ENCODE data around the gene TLR5. TPM values are rescaled to one million over a fixed set of nuclear protein-coding genes. Genes with fewer than 3 reads are reported as not detected.

The TLR5 gene
- total RNA-seq, 4 donors from 2014 or later: 3.5 to 15.1 (median 6.0) TPM

DNA sequence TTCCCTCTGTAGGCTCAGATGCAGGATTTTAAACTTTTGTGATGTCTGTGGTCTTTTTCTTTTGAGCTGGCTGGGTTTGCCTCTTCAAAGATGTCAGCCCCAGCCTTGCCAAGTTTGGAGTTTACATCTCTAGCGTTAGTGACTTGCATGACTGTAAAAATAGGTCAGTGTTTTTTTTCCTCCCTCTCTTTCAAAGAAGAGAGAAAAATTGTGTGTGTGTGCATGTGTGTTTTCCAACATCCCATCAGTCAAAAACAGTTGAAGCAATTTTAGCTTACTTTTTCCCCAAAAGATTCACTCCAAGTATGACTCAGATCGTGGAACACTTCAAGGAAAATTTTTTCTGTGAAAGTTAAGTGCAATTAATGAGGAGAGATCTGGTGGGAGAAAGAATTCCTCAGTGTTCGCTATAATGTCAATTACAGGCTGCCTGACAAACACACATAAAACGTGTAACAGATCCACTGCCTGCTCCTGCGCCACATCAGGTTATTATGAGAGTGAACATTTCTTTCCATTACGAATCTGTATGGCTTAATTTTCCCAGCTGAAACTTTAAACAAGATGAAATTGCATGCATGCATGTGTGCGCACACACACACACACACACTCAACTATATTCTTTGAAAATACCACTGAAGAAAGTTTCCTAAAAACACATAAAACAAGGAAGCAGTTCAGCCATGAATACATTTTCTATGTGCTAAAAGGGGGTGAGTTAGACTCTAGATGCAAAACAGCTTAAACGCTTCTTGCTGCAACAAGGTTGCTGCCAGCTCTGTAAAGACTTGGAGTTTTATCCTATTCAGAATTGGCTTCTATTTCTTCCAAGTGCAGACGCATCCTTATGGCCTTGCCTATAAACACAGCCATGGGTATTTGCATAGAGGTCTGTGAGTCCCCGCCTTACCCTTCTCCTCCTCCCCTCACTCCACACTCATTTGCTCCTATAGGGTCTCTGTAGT, 55.5 kb downstream of the TLR5 start:
- ATAC-seq: no peak
- H3K9me3 ChIP-seq: no peaks in the 10 kb centered on the region
- H3K27me3 ChIP-seq: no peaks in the 10 kb centered on the region
- H3K36me3 ChIP-seq: no peaks in the 10 kb centered on the region
- H3K27ac ChIP-seq: peak overlapping the region; percentile 67 to 85 (median 75)
- no peak for TF ChIP-seq EP300 (IDR thresholded peaks at IDR 0.05)
- TF ChIP-seq, protein P1, sequence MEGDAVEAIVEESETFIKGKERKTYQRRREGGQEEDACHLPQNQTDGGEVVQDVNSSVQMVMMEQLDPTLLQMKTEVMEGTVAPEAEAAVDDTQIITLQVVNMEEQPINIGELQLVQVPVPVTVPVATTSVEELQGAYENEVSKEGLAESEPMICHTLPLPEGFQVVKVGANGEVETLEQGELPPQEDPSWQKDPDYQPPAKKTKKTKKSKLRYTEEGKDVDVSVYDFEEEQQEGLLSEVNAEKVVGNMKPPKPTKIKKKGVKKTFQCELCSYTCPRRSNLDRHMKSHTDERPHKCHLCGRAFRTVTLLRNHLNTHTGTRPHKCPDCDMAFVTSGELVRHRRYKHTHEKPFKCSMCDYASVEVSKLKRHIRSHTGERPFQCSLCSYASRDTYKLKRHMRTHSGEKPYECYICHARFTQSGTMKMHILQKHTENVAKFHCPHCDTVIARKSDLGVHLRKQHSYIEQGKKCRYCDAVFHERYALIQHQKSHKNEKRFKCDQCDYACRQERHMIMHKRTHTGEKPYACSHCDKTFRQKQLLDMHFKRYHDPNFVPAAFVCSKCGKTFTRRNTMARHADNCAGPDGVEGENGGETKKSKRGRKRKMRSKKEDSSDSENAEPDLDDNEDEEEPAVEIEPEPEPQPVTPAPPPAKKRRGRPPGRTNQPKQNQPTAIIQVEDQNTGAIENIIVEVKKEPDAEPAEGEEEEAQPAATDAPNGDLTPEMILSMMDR (IDR thresholded peaks at IDR 0.05): no peak
- no peak for TF ChIP-seq POLR2AphosphoS5 (IDR thresholded peaks at IDR 0.05)
- TF ChIP-seq POLR2A (IDR thresholded peaks at IDR 0.05): no peak
- 14 to 15% methylated on average over 9 to 10 of the region's 10 CpGs for WGBS, 2 donors (ENCODE audit: low coverage in 1 of 2)
- H3K4me3 ChIP-seq: peak overlapping the region in 1 of 2 donors; percentile 15
- peaks cover 0 to 68% (median 17%) of the 10 kb centered on the region in 3 donors for H3K4me1 ChIP-seq

DNA sequence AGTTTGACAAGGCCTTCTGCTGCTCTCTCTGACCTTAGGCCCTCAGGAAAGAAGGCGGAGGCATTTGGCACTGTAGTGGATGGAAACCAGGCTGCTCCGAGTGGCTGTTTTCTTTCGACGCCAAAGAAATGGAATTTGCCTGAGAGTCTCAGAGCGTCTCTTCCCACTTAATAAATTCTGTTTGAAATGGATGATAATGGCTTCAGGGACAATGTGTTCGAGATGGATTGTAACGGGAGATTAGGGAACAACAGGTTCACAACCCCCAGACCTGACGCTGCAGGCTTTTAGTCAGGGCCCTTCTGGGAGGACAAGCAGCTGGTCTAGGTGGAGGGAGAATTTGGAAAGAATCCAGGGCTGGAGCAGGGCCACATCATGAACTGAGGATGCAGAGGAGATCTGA, 58.6 kb downstream of the TLR5 start:
- Histone ChIP-seq H3K9me3 (no peaks in the 10 kb centered on the region), H3K4me1 (peaks cover 0 to 73% (median 17%) of the 10 kb centered on the region in 3 donors), H3K4me3 (no peak overlapping the region), H3K36me3 (no peaks in the 10 kb centered on the region), H3K27me3 (no peaks in the 10 kb centered on the region), H3K27ac (peak overlapping the region; percentile 40 to 85 (median 62))
- 22 to 26% methylated on average over 5 of the region's 8 CpGs for WGBS, 2 donors (ENCODE audit: low coverage in 1 of 2)
- ATAC-seq: peak; percentile 39
- TF ChIP-seq EP300 (IDR thresholded peaks at IDR 0.05) (peak; percentile 66), POLR2A (IDR thresholded peaks at IDR 0.05) (no peak), POLR2AphosphoS5 (IDR thresholded peaks at IDR 0.05) (peak; percentile 23)

DNA sequence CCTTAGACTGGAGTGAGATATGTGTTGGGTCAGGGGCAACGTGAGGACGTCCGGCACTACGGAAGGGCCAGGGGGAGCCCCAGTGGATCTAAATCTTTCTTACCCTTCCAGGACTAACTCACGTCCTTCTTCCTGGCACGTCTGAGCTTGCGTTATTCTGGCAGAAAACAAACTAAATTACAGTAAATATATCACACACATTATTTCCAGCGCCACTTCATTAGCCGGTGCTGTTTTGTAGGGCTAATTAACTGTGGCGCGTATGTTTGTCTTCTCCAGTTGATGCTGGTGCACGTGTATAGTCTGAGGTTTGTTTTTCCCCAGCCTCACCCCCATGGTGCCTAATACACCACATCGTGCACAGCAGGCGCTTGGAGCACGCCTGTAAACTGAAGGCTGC, 59.2 kb downstream of the TLR5 start:
- no peak for ATAC-seq
- 79 to 86% methylated on average over 10 to 13 of the region's 15 CpGs for WGBS, 2 donors (ENCODE audit: low coverage in 1 of 2)
- Histone ChIP-seq H3K27ac (peak overlapping the region; percentile 40 to 85 (median 62)), H3K36me3 (no peaks in the 10 kb centered on the region), H3K4me3 (no peak overlapping the region), H3K4me1 (peaks cover 0 to 66% (median 17%) of the 10 kb centered on the region in 3 donors), H3K9me3 (no peaks in the 10 kb centered on the region), H3K27me3 (no peaks in the 10 kb centered on the region)
- TF ChIP-seq POLR2AphosphoS5 (IDR thresholded peaks at IDR 0.05): no peak
- TF ChIP-seq, protein P1 (IDR thresholded peaks at IDR 0.05): no peak
- no peak for TF ChIP-seq POLR2A (IDR thresholded peaks at IDR 0.05)
- TF ChIP-seq EP300 (IDR thresholded peaks at IDR 0.05): no peak

DNA sequence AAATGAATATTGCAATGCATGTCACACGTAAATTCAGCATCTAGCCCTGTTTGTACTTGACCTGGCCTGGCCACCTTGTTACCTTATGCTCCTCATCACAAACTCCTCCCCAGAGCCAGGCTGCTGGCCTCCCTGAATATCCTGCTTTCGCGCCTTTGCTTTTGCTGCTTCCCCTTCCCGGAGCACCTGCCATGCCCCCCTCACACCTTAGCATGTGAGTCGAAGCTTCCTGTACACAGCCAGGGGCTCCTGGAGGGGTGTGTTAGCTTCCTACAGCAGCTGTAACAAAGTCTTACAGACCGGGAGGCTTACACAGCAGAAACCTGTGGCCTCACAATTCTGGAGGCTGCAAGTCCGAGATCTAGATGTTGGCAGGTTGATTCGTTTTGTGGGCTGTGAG, 60.1 kb downstream of the TLR5 start:
- no peak overlapping the region for H3K4me3 ChIP-seq
- peaks cover 0 to 60% (median 17%) of the 10 kb centered on the region in 3 donors for H3K4me1 ChIP-seq
- no peaks in the 10 kb centered on the region for H3K9me3 ChIP-seq
- TF ChIP-seq POLR2A (IDR thresholded peaks at IDR 0.05): no peak
- no peak for TF ChIP-seq POLR2AphosphoS5 (IDR thresholded peaks at IDR 0.05)
- no peak for TF ChIP-seq EP300 (IDR thresholded peaks at IDR 0.05)
- TF ChIP-seq, protein P1 (IDR thresholded peaks at IDR 0.05): no peak
- H3K36me3 ChIP-seq: no peaks in the 10 kb centered on the region
- no peak for ATAC-seq
- WGBS, 2 donors (ENCODE audit: low coverage in 1 of 2): 81 to 91% methylated on average over 6 to 7 of the region's 8 CpGs
- no peaks in the 10 kb centered on the region for H3K27me3 ChIP-seq
- peak overlapping the region in 1 of 4 donors; percentile 84 for H3K27ac ChIP-seq

DNA sequence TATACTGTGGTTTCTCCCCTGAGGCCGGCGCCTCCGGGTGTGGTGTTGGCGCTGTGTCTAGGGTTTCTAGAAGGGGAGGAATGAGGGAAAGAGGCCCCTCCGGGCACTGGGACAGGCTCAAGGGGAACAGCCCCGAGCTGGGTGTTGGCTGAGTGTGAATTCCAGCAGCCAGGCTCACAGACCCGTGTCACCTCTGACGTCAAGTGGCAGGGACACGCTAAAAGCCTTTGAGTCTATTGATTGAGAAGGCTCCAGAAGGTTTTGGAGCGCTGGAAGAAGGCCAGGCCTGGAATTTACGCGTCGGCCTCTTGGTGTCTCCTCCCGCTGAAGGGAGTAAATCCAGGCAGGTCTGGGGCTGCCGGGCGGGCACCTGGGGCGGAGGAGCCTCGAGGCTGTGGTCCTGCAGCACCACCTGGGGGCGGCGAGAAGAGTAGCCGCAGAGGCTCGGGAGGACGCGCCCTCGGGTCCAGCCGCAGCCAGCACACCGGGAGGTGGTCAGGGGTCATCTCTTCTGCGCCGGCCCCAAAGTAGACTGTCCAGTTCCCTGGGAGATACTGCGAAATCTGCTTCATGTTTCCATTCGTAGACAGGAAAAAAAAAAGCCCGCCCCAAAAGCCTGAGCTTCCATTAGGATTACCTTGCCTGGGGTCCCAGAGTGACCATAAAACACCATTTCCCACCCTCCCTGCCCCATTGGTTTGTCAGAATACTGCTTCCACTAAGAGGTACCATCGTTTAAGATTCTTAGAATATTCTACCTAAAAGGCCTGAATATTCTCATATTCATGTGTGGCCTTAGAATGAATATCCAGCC, 61.7 kb downstream of the TLR5 start:
- TF ChIP-seq, protein P1 (IDR thresholded peaks at IDR 0.05): peak; percentile 93 to 98 (median 98)
- TF ChIP-seq POLR2AphosphoS5 (IDR thresholded peaks at IDR 0.05) (peak; percentile 24), EP300 (IDR thresholded peaks at IDR 0.05) (no peak), POLR2A (IDR thresholded peaks at IDR 0.05) (no peak)
- peak overlapping the region; percentile 11 to 84 (median 78) for H3K27ac ChIP-seq
- peak; percentile 84 for ATAC-seq
- H3K4me3 ChIP-seq: peak overlapping the region; percentile 17 to 47
- H3K27me3 ChIP-seq: no peaks in the 10 kb centered on the region
- no peaks in the 10 kb centered on the region for H3K9me3 ChIP-seq
- no peaks in the 10 kb centered on the region for H3K36me3 ChIP-seq
- 36% methylated on average over 4 of the region's 33 CpGs; no CpG with 5 or more reads in 1 of the 2 donors for WGBS, 2 donors (ENCODE audit: low coverage in 1 of 2)
- H3K4me1 ChIP-seq: peaks cover 0 to 57% (median 10%) of the 10 kb centered on the region in 3 donors

Data from gastroesophageal sphincter (tissue), 4 donors.